Duodenal mucosa (tissue), 2 donors: ENCODE data around the gene UAP1L1.
A peak's percentile ranks its signal among the peaks of the same experiment; 100 is the strongest.

Experiments
- H3K27ac ChIP-seq: one replicate; pipeline ENCODE4 v1.7.0; 2013; ENCODE audit warnings: low read depth, low read length
- H3K27me3 ChIP-seq, 2 donors: one replicate each; pipeline ENCODE4 v1.7.0; 2013; ENCODE audit warnings: low read length in 2 of 2, control low read depth in 1 of 2; ENCODE audit not compliant: insufficient read depth in 2 of 2, control insufficient read depth in 1 of 2
- H3K36me3 ChIP-seq, 2 donors: one replicate each; pipeline ENCODE4 v1.7.0; 2013; ENCODE audit warnings: low read length in 2 of 2, control low read depth in 1 of 2; ENCODE audit not compliant: insufficient read depth in 2 of 2, control insufficient read depth in 1 of 2
- H3K4me1 ChIP-seq, 2 donors: one replicate each; pipeline ENCODE4 v1.7.0; 2013; ENCODE audit warnings: low read length in 2 of 2, control low read depth in 1 of 2; ENCODE audit not compliant: insufficient read depth in 2 of 2, control insufficient read depth in 1 of 2
- H3K4me3 ChIP-seq, 2 donors: one replicate each; pipeline ENCODE4 v1.7.0; 2013; ENCODE audit warnings: low read length in 2 of 2, low read depth in 1 of 2
- H3K9ac ChIP-seq, 2 donors: one replicate each; pipeline ENCODE4 v1.7.0; 2013; ENCODE audit warnings: low read length in 2 of 2, low read depth in 1 of 2
- H3K9me3 ChIP-seq, 2 donors: one replicate each; pipeline ENCODE4 v1.7.0; 2013; ENCODE audit warnings: low read length in 2 of 2, control low read depth in 1 of 2; ENCODE audit not compliant: control insufficient read depth in 1 of 2

The UAP1L1 gene

DNA sequence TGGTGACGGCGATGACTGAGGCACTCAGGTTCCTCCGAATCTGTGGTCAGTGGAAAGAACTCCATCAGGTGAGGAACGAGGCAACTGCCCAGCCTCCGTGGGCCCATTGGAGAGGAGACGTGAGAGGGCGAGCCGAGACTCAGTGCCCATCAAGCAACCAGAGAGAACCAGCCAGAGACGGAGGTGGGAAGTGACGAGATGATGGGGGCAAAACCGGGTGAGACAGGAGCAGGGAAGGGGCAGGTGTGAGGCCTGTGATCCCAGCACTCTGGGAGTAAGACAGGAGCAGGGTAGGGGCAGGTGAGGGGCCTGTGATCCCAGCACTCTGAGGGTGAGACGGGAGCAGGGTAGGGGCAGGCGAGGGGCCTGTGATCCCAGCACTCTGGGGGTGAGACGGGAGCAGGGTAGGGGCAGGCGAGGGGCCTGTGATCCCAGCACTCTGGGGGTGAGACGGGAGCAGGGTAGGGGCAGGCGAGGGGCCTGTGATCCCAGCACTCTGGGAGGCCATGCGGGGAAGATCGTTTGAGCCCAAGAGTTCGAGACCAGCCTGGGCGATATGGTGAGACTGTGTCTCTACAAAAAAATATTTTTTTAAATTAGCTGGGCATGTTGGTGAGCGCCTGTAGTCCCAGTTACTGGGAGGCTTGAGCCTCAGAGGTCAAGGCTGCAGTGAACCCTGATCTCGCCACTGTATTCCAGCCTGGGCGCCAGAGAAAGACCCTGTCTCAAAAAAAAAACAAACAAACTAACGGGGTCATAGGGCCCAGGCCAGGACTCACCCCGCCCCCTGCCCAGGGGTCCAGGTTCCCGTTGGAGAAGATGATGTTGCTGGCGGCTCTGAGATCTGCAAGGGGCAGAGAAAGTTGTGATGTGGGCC, 33.8 kb downstream of the UAP1L1 start:
- H3K27me3 ChIP-seq: peaks cover 7 to 13% of the 10 kb centered on the region in 2 donors
- no peaks in the 10 kb centered on the region for H3K9me3 ChIP-seq
- peaks cover 8 to 51% of the 10 kb centered on the region in 2 donors for H3K36me3 ChIP-seq
- H3K4me1 ChIP-seq: peaks cover 0 to 7% of the 10 kb centered on the region in 2 donors
- no peak overlapping the region for H3K9ac ChIP-seq
- H3K4me3 ChIP-seq: no peak overlapping the region
- no peak overlapping the region for H3K27ac ChIP-seq

DNA sequence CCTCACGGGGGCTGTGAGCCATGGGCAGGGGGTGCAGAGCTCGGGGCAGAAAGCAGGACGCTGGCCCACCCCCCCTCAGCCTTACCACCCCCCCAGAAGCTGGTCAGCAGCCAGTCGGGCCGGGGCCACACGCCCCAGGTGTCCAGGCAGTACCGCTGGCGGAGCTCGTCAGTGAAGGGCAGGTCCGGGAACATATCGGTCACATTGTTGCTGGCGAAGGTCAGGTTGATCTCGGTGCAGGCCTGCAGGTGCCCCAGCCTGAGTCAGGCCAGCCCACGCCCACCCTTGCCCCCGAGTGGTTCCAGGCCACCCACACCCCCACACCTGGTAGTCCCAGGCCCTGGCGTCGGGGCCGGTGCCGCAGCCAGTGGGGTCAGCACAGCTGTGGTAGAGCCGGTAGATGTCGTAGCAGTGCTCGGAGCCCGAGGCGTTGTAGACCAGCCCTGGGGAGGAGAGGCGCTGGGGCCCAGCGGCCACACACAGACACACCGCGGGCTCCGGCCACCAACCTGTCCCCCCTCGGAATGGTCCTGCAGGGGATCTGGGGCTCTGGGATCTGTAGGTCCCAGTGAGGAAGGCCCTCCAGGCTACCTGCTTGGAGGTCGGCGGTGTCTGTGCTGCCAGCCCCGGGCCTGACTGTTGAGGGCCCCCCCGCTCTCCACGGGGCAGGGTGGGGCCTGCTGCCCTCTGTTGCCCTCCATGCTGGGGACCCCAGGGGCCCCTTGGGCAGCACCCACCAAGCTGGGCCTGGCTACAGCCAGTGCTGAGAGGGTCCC, 34.7 kb downstream of the UAP1L1 start:
- peaks cover 8 to 43% of the 10 kb centered on the region in 2 donors for H3K36me3 ChIP-seq
- no peak overlapping the region for H3K27ac ChIP-seq

DNA sequence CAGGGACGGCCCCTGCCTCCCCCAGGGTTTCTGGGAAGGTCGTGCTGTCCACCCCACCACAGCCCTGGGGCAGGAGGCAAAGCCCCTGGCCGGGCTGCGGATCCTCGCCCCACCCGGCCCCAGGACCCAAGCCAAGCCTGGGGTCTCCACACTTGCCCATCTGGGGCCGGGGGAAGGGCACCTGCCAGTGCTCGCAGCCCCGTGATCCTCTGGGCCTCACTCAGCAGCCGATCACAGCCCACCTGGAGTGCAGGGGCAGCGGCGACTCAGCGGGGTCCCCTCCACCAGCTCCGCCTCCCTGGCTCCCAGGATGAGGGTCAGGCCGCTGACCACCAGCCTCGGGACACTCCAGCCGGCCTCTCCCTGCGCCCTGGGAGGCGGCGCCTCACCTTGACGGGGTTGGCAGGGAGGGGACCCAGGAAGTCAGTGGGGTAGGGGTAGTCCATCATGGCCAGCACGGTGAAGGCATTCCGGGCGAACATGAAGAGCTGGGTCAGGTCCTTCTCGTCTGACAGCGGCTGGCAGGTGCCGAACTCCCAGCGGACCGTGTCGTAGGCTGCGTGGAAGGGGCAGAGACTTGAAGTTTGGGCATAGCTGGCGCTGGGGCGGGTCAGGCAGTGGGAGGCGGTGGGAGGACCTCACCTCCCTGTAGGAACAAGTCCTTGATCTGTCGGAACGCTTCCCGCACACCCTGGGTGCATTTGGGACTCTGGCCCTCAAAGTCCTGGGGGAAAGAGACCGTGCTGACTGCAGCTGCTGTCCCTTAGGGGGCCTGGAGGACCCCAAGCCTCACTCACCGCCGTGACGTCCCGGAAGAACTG, 35.5 kb downstream of the UAP1L1 start:
- Histone ChIP-seq H3K36me3 (peaks cover 8 to 35% of the 10 kb centered on the region in 2 donors), H3K9me3 (no peaks in the 10 kb centered on the region), H3K9ac (no peak overlapping the region), H3K4me3 (no peak overlapping the region), H3K27ac (no peak overlapping the region), H3K27me3 (peaks cover 13 to 26% of the 10 kb centered on the region in 2 donors), H3K4me1 (peaks cover 0 to 7% of the 10 kb centered on the region in 2 donors)

More for the DNA sequence above, 34.7 kb downstream of the UAP1L1 start:
- Histone ChIP-seq H3K9me3 (no peaks in the 10 kb centered on the region), H3K9ac (no peak overlapping the region), H3K27me3 (peaks cover 8 to 18% of the 10 kb centered on the region in 2 donors), H3K4me3 (no peak overlapping the region), H3K4me1 (peaks cover 0 to 7% of the 10 kb centered on the region in 2 donors)

DNA sequence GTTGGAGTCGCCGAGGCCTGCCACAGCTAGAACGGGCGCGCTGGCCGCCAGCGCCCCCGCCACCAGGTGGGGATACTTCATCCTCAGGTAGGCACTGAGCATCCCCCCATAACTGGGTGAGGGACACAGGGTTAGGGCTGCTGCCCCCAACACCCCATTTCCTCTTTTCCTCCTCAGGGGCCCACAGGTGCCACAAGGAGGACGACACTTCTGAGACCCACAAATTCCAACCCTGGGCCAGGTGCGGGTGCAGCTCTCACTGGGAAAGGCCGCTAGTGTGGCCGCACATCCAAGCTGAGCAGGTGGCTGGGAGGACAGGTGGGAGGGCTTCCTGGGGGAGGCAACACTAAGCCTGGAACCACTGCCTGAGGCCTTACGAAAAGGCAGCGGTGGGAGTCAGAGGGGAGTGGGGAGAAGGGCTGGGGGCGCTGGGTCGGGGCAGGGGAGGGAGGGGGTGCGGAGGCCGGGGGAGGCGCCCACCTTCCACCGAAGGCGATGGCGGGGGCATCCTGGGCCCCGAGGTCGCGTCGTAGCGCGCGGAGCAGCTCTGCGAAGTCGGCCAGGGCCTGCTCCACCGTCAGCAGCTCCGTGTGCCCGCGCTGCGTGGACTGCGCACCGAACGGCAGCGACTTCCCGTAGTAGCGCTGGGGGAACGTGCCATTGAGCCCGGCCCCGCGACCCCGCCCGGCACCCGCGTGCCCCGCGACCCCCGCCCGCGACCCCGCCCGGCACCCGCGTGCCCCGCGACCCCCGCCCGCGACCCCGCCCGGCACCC, 36.3 kb downstream of the UAP1L1 start:
- Histone ChIP-seq H3K9ac (no peak overlapping the region), H3K4me3 (no peak overlapping the region), H3K4me1 (peaks cover 0 to 7% of the 10 kb centered on the region in 2 donors)

DNA sequence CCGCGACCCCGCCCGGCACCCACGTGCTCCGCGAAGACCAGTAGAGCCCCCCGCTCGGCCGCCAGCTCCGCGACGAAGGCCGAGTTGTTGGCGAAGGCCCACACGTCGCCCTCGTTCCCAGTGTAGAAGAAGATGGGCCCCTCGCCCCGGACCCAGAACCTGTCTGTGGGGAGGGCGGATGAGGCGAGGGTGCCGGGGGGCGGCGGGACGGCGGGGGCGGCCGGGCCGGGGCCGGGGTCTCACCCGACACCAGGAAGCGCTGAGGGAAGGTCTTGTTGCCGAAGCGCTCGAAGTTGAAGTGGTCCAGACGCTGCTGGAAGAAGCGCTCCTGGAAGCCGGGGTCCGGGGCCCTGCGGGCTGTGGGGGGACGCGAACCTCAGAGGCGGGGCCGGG, 36.9 kb downstream of the UAP1L1 start:
- peak overlapping the region; percentile 44 to 55 for H3K4me3 ChIP-seq
- H3K9ac ChIP-seq: no peak overlapping the region
- peaks cover 0 to 7% of the 10 kb centered on the region in 2 donors for H3K4me1 ChIP-seq
- no peak overlapping the region for H3K27ac ChIP-seq
- peaks cover 2 to 23% of the 10 kb centered on the region in 2 donors for H3K36me3 ChIP-seq
- no peaks in the 10 kb centered on the region for H3K9me3 ChIP-seq
- peaks cover 13 to 26% of the 10 kb centered on the region in 2 donors for H3K27me3 ChIP-seq

More for the DNA sequence above, 36.3 kb downstream of the UAP1L1 start:
- peaks cover 8 to 27% of the 10 kb centered on the region in 2 donors for H3K36me3 ChIP-seq
- H3K27ac ChIP-seq: no peak overlapping the region
- peaks cover 13 to 26% of the 10 kb centered on the region in 2 donors for H3K27me3 ChIP-seq
- no peaks in the 10 kb centered on the region for H3K9me3 ChIP-seq

DNA sequence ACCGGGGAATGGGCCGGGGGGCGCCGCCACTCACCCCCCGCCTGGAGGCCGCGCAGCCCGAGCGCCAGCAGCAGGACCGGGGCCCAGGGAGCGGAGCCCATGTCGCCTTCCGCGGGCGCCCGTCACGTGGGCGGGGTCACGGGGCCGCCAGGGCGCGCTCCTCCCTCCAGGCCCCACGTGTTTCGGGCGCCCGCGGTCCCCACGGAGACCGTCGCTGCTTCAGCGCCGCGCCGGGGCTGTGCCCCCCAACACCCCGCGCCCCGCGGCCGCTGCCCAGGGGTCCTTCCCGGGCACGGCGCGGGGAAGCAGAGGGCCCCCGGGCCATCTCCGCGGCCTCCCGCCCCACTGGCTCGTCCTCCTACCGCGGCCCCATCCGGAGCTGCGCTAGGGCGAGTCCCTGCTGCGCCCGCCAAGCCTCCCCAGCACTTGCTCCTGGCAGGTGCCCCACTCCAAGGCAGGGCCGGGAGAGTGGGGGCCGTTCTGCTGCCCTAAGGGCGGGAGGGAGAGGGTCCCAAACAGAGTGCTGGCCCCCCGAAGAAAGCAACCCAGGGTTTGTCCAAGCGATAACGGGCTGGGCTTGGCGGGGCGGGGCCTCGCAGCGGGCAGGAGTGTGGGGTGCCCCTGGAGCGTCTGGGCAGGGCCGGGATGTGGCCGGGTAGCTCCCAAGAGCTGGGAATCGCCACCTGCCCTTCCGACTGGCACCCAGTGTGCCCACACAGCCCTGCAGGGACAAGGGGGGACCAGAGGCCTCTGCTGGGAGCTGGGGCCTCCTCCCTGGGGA, 37.5 kb downstream of the UAP1L1 start, which contains the start of gene DPP7:
DPP7 (minus strand) TSS at position 121 of the 781 bp plus-strand sequence; CDS start at position 101, 20 bp downstream.
- Histone ChIP-seq H3K27me3 (peaks cover 13 to 26% of the 10 kb centered on the region in 2 donors), H3K9me3 (no peaks in the 10 kb centered on the region), H3K27ac (no peak within 1 kb of the TSS), H3K9ac (no peak within 1 kb of the TSS), H3K4me1 (peaks cover 0 to 7% of the 10 kb centered on the region in 2 donors), H3K4me3 (peak within 1 kb of the TSS; percentile 44 to 55), H3K36me3 (peaks cover 0 to 18% of the 10 kb centered on the region in 2 donors)

DNA sequence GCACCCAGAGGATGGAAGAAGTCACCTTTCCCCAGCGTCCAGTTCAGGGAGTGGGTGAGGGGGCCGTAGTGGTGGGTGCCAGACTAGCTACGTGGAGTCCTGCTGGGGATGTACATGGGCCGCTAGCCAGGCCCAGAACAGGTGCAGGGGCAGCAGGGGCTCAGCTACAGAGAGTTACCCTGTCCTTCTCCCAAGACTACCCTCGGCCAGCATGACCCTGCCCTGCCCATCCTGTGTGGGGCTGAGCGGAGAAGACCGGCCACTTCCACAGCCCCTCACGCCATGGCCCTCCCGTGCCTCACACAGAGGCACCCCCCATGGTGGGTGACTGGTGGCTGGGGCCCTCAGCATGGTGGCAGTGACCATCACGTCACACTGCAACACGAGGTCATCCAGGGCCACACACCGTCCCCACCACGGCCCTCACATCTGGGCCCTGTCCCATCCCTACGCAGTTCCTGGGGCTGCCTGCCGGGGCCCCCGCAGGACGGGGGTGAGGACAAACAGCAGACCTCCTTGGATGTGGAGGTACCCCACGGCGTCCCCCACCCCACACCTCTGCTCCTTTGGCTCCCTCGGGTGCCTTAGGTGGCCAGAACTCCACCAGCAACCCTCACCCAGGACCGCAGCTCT, 38.2 kb downstream of the UAP1L1 start:
- Histone ChIP-seq H3K4me1 (peaks cover 0 to 7% of the 10 kb centered on the region in 2 donors), H3K4me3 (peak overlapping the region in 1 of 2 donors; percentile 55), H3K9me3 (no peaks in the 10 kb centered on the region), H3K9ac (no peak overlapping the region), H3K27ac (no peak overlapping the region), H3K27me3 (peaks cover 13 to 26% of the 10 kb centered on the region in 2 donors), H3K36me3 (peaks cover 0 to 11% of the 10 kb centered on the region in 2 donors)

DNA sequence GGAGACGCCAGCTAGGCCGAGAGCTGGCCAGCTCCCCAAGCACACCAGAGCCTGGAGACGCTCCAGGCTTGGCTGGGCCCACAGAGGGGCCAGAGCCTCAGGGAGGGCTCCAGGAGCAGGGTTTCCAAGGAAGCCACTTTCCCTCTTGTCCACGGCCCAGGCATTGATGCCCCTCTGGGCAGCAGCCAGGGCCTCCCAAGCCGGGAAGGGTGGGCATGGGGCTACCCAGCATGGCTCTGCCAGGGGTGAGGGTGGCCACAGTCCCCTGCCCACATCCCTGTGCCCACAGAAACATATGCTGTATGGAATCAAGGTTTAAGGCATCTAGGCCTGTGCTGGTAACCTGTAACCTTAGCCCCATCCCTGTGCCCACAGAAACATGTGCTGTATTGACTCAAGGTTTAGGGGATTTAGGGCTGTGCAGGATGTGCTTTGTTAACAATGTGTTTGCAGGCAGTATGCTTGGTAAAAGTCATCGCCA, 38.8 kb downstream of the UAP1L1 start:
- no peak overlapping the region for H3K4me3 ChIP-seq
- peaks cover 0 to 5% of the 10 kb centered on the region in 2 donors for H3K36me3 ChIP-seq
- no peak overlapping the region for H3K27ac ChIP-seq
- H3K9ac ChIP-seq: no peak overlapping the region
- peaks cover 0 to 7% of the 10 kb centered on the region in 2 donors for H3K4me1 ChIP-seq
- H3K9me3 ChIP-seq: no peaks in the 10 kb centered on the region
- peaks cover 13 to 26% of the 10 kb centered on the region in 2 donors for H3K27me3 ChIP-seq
